GM19043 (cell line): ENCODE results near the gene SCYGR4.

Source experiments
- ATAC-seq: cut with Tn5 transposase; IDR thresholded peaks from one replicate; pipeline ENCODE4 v1.9.1; 2021; ENCODE audit warnings: low read depth; ENCODE audit not compliant: unreplicated experiment

Gene SCYGR4

GRCh38 chr2:227613272-227613660 lies 4.0 kb upstream of the SCYGR4 start:
- no peak for ATAC-seq

DNA sequence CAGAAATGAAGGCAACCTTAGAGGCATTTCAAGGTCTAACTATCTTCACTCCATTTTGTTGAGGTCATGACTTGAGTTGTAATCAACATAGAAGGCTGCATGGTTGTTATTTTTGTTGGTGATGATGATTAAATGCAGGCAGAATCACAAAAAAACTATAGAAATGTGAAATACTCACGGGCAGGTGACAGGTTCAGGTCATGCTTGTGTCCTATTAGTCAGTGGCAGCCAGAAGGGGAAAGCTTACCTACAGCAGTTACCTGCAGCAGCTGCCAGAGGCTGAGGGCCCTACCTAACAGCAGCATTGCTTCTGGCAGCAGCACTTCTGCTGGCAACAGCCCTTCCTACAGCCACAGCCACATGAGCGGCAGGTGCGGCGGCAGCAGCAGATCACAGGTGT lies 3.1 kb upstream of the SCYGR4 start:
- no peak for ATAC-seq

- ATAC-seq: no peak
These were observed 2.6 kb upstream of the SCYGR4 start, which contains the start of gene SCYGR3 for GRCh38 chr2:227614740-227615139. Gene SCYGR3 (minus strand): TSS chr2:227614840. CDS start chr2:227614840, 0 bp downstream.

- no peak for ATAC-seq
These were observed 2.1 kb upstream of the SCYGR4 start for GRCh38 chr2:227615181-227615580.

DNA sequence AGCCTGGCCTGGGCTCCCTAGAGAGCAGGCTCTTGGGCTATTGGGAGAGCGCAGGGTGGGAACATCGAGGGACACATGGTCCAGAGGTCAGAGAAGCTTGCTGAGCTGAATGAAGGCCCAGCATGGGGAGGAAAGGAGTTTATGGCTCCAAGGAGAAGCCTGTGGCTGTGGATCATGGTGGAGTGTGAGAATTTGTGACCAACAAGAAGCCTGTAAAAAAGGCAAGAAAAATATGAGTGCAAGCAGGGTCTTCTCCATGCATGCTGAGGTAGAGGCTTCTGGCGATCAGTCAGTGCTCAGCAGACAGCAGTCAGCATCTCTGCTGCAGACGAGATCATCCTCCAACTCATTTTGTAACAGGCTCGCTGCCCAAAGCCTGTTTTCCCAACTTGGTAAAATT lies 1.4 kb upstream of the SCYGR4 start:
- ATAC-seq: no peak

DNA sequence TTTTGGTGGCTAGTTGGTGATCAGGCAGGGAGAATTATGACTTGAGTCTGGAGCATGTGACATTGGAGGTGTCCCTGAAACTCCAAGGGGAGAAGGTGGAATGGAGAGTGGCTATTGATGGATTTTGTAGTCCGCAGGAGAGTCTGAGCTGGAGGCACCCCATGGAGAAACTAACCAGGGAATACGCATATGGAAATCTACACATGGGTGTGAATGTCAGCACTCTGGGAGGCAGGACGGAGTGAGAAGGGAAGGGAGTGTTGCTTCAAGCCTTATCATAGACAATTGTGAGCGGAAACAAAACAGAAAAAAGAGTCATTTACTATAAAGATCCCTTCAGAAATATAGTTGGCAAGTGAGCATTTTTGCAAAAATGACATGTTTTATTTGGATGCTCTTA lies 667 bp upstream of the SCYGR4 start:
- no peak for ATAC-seq

- ATAC-seq: no peak
These were observed 5.9 kb downstream of the SCYGR4 start for GRCh38 chr2:227623226-227623625.

- ATAC-seq: no peak
These were observed 8.1 kb downstream of the SCYGR4 start for GRCh38 chr2:227625420-227625819.

DNA sequence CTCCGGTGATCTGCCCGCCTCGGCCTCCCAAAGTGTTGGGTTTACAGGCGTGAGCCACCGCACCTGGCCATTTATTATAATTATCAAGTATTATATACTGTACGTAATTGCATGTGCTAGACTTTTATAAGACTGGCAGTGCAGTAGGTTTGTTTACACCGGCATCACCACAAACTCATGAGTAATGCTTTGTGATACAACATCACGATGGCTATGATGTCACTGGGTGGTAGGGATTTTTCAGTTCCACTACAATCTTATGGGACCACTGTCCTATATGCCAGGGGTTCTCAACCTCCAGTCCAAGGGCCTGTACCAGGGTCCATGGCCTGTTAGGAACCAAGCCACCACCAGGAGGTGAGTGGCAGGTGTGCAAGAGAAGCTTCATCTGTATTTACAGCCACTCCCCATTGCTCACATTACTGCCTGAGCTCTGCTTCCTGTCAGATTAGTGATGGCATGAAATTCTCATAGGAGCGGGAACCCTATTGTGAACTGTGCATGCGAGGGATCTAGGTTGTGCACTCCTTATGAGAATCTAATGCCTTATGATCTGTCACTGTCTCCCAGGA lies 9.4 kb downstream of the SCYGR4 start:
- ATAC-seq: no peak

- peak; percentile 79 for ATAC-seq
These were observed 10.5 kb downstream of the SCYGR4 start for GRCh38 chr2:227627769-227628168.

DNA sequence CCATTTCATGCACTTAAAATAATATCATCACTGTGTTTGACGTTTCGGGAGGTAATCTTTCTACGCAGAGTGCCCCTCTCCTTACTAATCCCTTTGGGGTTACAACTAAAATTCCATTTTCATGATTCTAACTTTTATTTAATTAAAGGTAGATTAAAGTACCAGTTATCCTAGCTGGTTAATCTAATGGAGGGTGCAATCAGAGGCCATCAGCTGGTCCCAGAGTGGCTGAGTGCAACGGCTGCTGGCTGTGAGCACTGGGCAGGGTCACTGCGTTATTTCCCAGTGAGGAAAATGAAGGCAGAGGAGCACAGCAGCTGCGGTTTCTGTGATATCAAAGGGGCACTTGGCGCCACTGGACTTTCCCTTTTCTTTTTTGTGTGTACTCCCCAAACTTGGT lies 12.1 kb downstream of the SCYGR4 start:
- ATAC-seq: no peak

DNA sequence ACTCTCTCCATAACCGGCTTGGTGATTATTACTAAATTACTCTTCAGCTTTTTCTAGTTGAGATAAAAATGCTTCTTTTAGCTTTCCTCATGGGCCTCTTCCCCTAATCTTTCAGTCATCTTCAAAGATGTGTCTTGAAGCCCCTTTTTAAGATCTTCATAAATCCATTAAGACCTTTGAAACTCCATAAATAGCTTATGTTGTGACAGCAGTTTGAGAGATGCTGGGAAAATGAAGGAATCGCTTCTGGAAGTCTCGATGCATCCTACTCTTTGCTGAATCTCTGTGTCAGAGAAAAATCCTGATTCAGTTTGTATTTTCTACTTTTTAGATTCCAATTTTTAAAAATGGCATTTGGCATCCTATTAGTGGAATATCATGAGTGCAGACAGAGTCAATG lies 13.0 kb downstream of the SCYGR4 start:
- ATAC-seq: no peak

DNA sequence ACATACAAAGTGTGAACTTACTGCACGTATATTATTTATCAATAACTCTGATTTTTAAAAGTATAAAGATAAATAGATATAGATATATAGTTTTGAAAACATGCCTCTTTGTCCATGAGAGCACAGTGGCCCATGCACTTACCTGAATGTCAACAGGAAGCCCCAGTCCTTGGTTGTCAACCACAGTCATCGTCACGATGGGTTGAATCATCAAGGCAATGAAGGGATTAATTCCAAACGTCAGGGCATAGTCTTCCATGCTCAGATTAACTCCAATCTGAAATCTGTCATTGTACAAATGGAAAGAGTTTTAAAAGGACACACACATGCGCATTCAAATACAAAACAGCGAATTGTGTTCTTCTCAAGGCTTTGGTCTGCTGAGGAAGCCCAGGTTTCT lies 15.5 kb downstream of the SCYGR4 start:
- no peak for ATAC-seq

GRCh38 chr2:227634201-227634600 lies 16.9 kb downstream of the SCYGR4 start:
- ATAC-seq: no peak

- no peak for ATAC-seq
These were observed 25.4 kb downstream of the SCYGR4 start for GRCh38 chr2:227642656-227643055.

DNA sequence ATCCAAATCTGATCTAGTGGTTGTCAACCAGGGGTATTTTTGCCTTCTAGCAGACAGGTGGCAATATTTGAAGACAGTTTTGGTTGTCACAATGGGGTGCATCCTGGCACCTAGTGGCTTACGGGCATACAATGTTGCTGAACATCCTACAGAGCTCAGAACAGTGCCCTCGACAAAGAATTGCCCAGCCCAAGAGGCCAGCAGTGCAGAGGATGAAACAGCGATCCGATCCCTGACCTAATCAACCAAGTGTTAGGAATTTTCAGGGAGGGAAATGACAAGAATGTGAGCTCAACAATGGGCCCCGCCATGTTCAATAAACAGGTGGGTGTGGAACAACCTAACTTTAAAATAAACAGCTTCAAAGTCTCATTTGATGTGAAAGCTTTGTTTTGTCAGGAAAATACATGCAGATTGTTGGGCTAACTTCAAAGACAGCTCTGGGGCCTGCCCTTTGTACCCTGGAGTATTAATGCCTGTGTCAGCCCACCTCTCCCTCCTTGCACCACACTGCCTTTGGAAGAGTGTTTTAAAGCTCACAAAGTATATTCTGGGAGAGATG lies 26.8 kb downstream of the SCYGR4 start:
- ATAC-seq: no peak

GRCh38 chr2:227653419-227653818 lies 36.1 kb downstream of the SCYGR4 start:
- no peak for ATAC-seq

GRCh38 chr2:227654426-227654825 lies 37.1 kb downstream of the SCYGR4 start:
- ATAC-seq: no peak

- ATAC-seq: no peak
These were observed 38.2 kb downstream of the SCYGR4 start for GRCh38 chr2:227655454-227655853.

DNA sequence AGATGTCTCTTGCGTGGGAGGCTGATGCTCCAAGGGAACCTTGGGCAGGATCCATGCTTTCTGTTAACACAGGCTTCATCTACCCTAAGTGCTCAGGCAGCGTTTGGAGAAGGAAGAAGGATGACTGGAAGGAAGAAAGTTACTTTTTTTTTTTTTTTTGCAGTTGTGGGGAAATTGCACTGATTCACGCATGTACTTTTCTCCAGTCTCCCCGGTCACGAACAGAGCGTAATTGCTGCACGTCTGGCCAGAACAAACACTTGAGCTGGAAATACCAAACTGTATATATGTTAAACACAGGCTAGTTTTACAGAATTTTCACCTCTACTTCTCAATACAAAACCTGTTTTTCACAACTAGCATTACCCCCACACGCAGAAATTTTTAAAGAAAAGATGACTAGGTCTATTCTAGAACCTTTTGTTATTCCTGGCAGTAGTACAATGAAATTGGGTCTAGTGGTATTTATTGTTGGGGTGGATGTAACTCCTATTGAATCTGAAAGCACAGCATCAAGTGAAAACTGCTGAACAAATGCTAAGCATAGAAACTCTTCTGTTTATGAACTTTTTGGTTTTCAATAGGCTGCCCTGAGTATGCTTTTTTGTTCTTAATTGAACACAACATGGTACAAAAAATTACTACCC lies 40.0 kb downstream of the SCYGR4 start:
- no peak for ATAC-seq

- ATAC-seq: no peak
These were observed 43.8 kb downstream of the SCYGR4 start for GRCh38 chr2:227661025-227661649.

DNA sequence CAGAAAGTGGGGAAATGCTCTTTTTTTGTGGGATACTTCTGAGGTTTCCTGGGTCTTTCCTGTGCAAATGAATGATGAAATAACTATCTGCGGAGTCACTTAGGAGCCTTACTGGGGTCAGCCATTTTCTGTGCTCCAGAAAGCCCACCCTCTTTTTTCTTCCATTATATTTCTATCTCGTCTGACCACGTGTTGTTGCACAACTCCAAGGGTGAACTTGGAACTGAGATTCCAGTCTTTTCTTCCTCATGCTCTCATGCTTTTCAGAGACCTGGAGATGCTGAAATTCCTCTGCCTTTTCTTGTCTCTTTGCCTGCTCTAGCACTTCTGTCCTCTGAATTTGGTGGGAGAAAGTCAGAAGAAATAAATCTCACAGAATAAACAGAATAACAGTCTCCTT lies 44.5 kb downstream of the SCYGR4 start:
- no peak for ATAC-seq
